Measurements from ENCODE around the gene XG. TPM values are rescaled to one million over a fixed set of nuclear protein-coding genes. Genes with fewer than 3 reads are reported as not detected.

Gene XG
- total and polyA plus RNA-seq, 2 of the 4 experiments (the other 2 are of a cell fraction) = under 0.01 TPM; not detected in 1

- ATAC-seq (ENCODE audit: low read depth) (no peak), DNase-seq (no peak)
- H2AK9ac ChIP-seq (replicated peaks; ENCODE audit: low read depth, low read length, poor library complexity) = no peak overlapping the region
- no peak overlapping the region for H4K5ac ChIP-seq (ENCODE audit: low read depth, low read length)
- H3K9me1 ChIP-seq (ENCODE audit: insufficient read depth, low read length) = peaks cover 3% of the 10 kb centered on the region; the same call in 1 of the 2 replicates
- no peaks in the 10 kb centered on the region for H3K27me3 ChIP-seq (ENCODE audit: control insufficient read depth, insufficient read depth, low read length)
- no peak overlapping the region for H3K27ac ChIP-seq (ENCODE audit: insufficient read depth, low read length)
- in situ Hi-C loops (cut with MboI; ENCODE audit: low sequenced_read_pairs) = no loop called here
- TF ChIP-seq MAFK (IDR thresholded peaks at IDR 0.05; ENCODE audit: low read depth, low read length) (no peak), RCOR1 (IDR thresholded peaks at IDR 0.05; ENCODE audit: insufficient replicate concordance, low read length) (no peak), BHLHE40 (IDR thresholded peaks at IDR 0.05; ENCODE audit: low read depth, low read length) (no peak), ELK1 (IDR thresholded peaks at IDR 0.05; ENCODE audit: borderline replicate concordance, low read depth, low read length) (no peak)
- peaks cover 3 to 10% of the 10 kb centered on the region in 2 experiments; a peak in 2 of 4 replicates for H3K79me1 ChIP-seq (ENCODE audit: low read depth in 1 of 2, low read length in 2 of 2)
- H2BK20ac ChIP-seq (ENCODE audit: low read depth, low read length) = no peak overlapping the region
- intact Hi-C loops (cut with micrococcal nuclease) = no loop called here
- H3K9me3 ChIP-seq (ENCODE audit: control insufficient read depth, insufficient read depth, low read length) = no peaks in the 10 kb centered on the region
- no peaks in the 10 kb centered on the region for H3K4me1 ChIP-seq (ENCODE audit: control insufficient read depth, insufficient read depth, low read length)
- no peak overlapping the region for H2BK15ac ChIP-seq (ENCODE audit: low read depth, low read length)
- no peak overlapping the region for H2BK5ac ChIP-seq (ENCODE audit: low read depth, low read length, poor library complexity, severe bottlenecking)
- H2BK120ac ChIP-seq (ENCODE audit: low read depth, low read length) = no peak overlapping the region
- no peak overlapping the region for H2AK5ac ChIP-seq (ENCODE audit: low read depth, low read length)
- peaks cover 38% of the 10 kb centered on the region for H3K36me3 ChIP-seq (ENCODE audit: control insufficient read depth, insufficient read depth, low read length)
- no peak overlapping the region for H3K14ac ChIP-seq (replicated peaks; ENCODE audit: low read depth, low read length)
- H2AFZ ChIP-seq (replicated peaks; ENCODE audit: low read length, poor library complexity) = no peak overlapping the region
- no peak overlapping the region for H4K8ac ChIP-seq (ENCODE audit: low read depth in 2 of 2, low read length in 2 of 2)
- WGBS, 2 experiments (ENCODE audit: extremely low coverage in 2 of 2, insufficient read length in 1 of 2) = 80% methylated on average over 2 of the region's 9 CpGs; no CpG with 5 or more reads in 1 of the 2 experiments
- H3K9ac ChIP-seq (ENCODE audit: low read depth, low read length) = no peak overlapping the region
- ChIA-PET POLR2A (ENCODE audit: unreplicated experiment) (no interaction called here), CTCF (no interaction called here)
- H3K4ac ChIP-seq (ENCODE audit: low read depth, low read length) = no peak overlapping the region
- H3K18ac ChIP-seq (ENCODE audit: low read depth, low read length) = no peak overlapping the region
- no peak overlapping the region for H3K56ac ChIP-seq (ENCODE audit: extremely low read depth, insufficient read depth, low read length)
- no peak overlapping the region for H3K4me2 ChIP-seq (ENCODE audit: low read depth, low read length)
- no peaks in the 10 kb centered on the region; the same call in 1 of the 2 replicates for H4K20me1 ChIP-seq (ENCODE audit: insufficient read depth, low read length)
- BruUV-seq (replicated peaks) = no TSS peak
- no peak overlapping the region for H4K91ac ChIP-seq (ENCODE audit: insufficient read depth, low read depth, low read length)
- H3K23ac ChIP-seq (ENCODE audit: low read depth, low read length) = no peak overlapping the region
- dilution Hi-C loops (cut with HindIII; ENCODE audit: low sequenced_read_pairs, unreplicated experiment) = no loop called here
- no peak overlapping the region for H3K4me3 ChIP-seq (ENCODE audit: insufficient read depth, low read depth, low read length)
These were observed 18.6 kb upstream of the XG start for GRCh38 chrX:2733286-2733685.

All from IMR-90 (cell line).